ENCODE results near the gene BTBD10. TPM values are rescaled to one million over a fixed set of nuclear protein-coding genes. Genes with fewer than 3 reads are reported as not detected.
A peak's percentile ranks its signal among the peaks of the same experiment; 100 is the strongest.

BTBD10 gene
- total RNA-seq (2014; rRNA removed): 30.2 and 32.5 TPM in 2 replicates
- Bru-seq, nascent RNA: percentile 83 among the genes with signal in this experiment
- BruChase-seq, experiment 1, labeled RNA remaining after a 6-hour chase: percentile 74 among the genes with signal in this experiment
- BruChase-seq, experiment 2, labeled RNA remaining after a 2-hour chase: percentile 77 among the genes with signal in this experiment
- long read RNA-seq, transcript BTBD10-201 (9 exons, 2,504 nt): minor isoform, 11 of 78 reads
- long read RNA-seq, transcript BTBD10-208 (8 exons, 1,662 nt): major isoform, 55 of 78 reads
- long read RNA-seq, partial matches to known transcripts: 2 of 78 reads
- long read RNA-seq, other reads (novel, unspliced or antisense): 10 of 78 reads

- H3K27ac ChIP-seq (ENCODE audit: low read length): peak within 1 kb of the TSS; percentile 67
- H4K20me1 ChIP-seq (ENCODE audit: low read length): no peaks in the 10 kb centered on the region
- peak; percentile 97 for DNase-seq
- H2AFZ ChIP-seq (ENCODE audit: low read length): peak within 1 kb of the TSS; percentile 99
- H3K4me2 ChIP-seq (ENCODE audit: low read length): peak within 1 kb of the TSS; percentile 83
- H3K79me2 ChIP-seq (ENCODE audit: low read length): peaks cover 49% of the 10 kb centered on the region
- TSS peak; percentile 97 for BruUV-seq (replicated peaks)
- H3K4me1 ChIP-seq (ENCODE audit: insufficient read depth, low read length): peaks cover 16% of the 10 kb centered on the region
- peak; percentile 97 for ATAC-seq
- H3K36me3 ChIP-seq (ENCODE audit: low read depth, low read length): 0 out of 2 replicates have a peak, but pooled peaks cover 4% of the 10 kb centered on the region
- TF ChIP-seq EZH2 (IDR thresholded peaks at IDR 0.05; ENCODE audit: low read length, unreplicated experiment): no peak
- TF ChIP-seq, protein P1, sequence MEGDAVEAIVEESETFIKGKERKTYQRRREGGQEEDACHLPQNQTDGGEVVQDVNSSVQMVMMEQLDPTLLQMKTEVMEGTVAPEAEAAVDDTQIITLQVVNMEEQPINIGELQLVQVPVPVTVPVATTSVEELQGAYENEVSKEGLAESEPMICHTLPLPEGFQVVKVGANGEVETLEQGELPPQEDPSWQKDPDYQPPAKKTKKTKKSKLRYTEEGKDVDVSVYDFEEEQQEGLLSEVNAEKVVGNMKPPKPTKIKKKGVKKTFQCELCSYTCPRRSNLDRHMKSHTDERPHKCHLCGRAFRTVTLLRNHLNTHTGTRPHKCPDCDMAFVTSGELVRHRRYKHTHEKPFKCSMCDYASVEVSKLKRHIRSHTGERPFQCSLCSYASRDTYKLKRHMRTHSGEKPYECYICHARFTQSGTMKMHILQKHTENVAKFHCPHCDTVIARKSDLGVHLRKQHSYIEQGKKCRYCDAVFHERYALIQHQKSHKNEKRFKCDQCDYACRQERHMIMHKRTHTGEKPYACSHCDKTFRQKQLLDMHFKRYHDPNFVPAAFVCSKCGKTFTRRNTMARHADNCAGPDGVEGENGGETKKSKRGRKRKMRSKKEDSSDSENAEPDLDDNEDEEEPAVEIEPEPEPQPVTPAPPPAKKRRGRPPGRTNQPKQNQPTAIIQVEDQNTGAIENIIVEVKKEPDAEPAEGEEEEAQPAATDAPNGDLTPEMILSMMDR (conservative IDR thresholded peaks at IDR 0.05; ENCODE audit: low read depth, low read length): no peak
- no peak for TF ChIP-seq EZH2phosphoT487 (IDR thresholded peaks at IDR 0.05; ENCODE audit: borderline replicate concordance, low read length)
- ChIA-PET CTCF (interaction anchor here (0.6 kb wide), 2 partner anchors 183 to 212 kb away, joined by 3 read pairs; no protein-coding TSS in a partner anchor), POLR2A (ENCODE audit: unreplicated experiment) (interaction anchor here (0.5 kb wide), 1 partner anchor 754 kb away, joined by 5 read pairs; no protein-coding TSS in a partner anchor)
- peak within 1 kb of the TSS; percentile 92 for H3K4me3 ChIP-seq (ENCODE audit: low read length)
- H3K9me3 ChIP-seq (ENCODE audit: low read length): no peaks in the 10 kb centered on the region
- no peaks in the 10 kb centered on the region for H3K27me3 ChIP-seq (ENCODE audit: low read length)
- H3K9me2 ChIP-seq (replicated peaks; ENCODE audit: low read length): no peaks in the 10 kb centered on the region
- no peaks in the 10 kb centered on the region for H3F3A ChIP-seq (ENCODE audit: low read length, unreplicated experiment)
- intact Hi-C loops (cut with micrococcal nuclease): loop anchor here (10.0 kb wide), 1 partner anchor 202 kb away; the partner anchor contains the start of gene FAR1
- H3K9ac ChIP-seq (ENCODE audit: low read length): peak within 1 kb of the TSS; percentile 96
Measured at GRCh38 chr11:13462901-13463778, at the start of gene BTBD10. TSS of gene BTBD10 (minus strand) at chr11:13463222. CDS start at chr11:13445124, 18,098 bp downstream.

DNA sequence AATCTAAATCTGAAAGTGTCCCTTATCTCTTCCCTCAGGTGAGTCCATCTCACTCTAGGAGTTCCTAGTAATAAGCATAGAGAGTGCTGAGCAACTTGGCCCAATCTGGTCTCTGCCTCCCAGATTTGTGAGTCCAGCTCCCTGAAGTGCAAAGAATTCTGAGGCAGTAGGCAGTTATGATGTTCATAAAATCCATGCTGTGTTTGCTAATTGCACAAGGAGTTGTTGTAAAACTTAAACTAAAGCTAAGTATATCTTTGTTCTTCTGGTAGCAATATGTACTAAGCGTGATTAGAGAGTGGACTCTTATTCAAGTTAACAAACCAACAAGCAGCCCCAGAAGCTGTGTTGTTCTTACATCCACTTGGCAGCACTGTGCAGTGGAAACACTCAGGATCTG lies 40.4 kb upstream of the BTBD10 start:
- Histone ChIP-seq H3K27me3 (ENCODE audit: low read length) (peaks cover 35% of the 10 kb centered on the region), H3K4me3 (ENCODE audit: low read length) (no peak overlapping the region), H3F3A (ENCODE audit: low read length, unreplicated experiment) (no peaks in the 10 kb centered on the region), H3K36me3 (ENCODE audit: low read depth, low read length) (no peaks in the 10 kb centered on the region), H4K20me1 (ENCODE audit: low read length) (no peaks in the 10 kb centered on the region), H2AFZ (ENCODE audit: low read length) (no peak overlapping the region), H3K9me3 (ENCODE audit: low read length) (no peaks in the 10 kb centered on the region), H3K4me2 (ENCODE audit: low read length) (no peak overlapping the region), H3K9me2 (replicated peaks; ENCODE audit: low read length) (no peaks in the 10 kb centered on the region), H3K4me1 (ENCODE audit: insufficient read depth, low read length) (no peaks in the 10 kb centered on the region), H3K27ac (ENCODE audit: low read length) (no peak overlapping the region), H3K9ac (ENCODE audit: low read length) (no peak overlapping the region), H3K79me2 (ENCODE audit: low read length) (no peaks in the 10 kb centered on the region)
- TF ChIP-seq EZH2 (IDR thresholded peaks at IDR 0.05; ENCODE audit: low read length, unreplicated experiment): no peak
- TF ChIP-seq EZH2phosphoT487 (IDR thresholded peaks at IDR 0.05; ENCODE audit: borderline replicate concordance, low read length): no peak
- TF ChIP-seq, protein P1 (conservative IDR thresholded peaks at IDR 0.05; ENCODE audit: low read depth, low read length): no peak
- no TSS peak for BruUV-seq (replicated peaks)
- CTCF ChIA-PET: no interaction called here
- no peak for ATAC-seq
- POLR2A ChIA-PET (ENCODE audit: unreplicated experiment): interaction anchor here (0.7 kb wide), 1 partner anchor 326 kb away, joined by 3 read pairs; no protein-coding TSS in a partner anchor
- DNase-seq: no peak
- intact Hi-C loops (cut with micrococcal nuclease): no loop called here

Data from PC-3 (cell line).